Common myeloid progenitor, CD34-positive (primary cell): ENCODE data around the gene DNMT3A.

Experiments used
- CTCF ChIA-PET: fragments of 350-600 bp; sonication (Branson Sonifier 250); formaldehyde crosslinking; loops from one replicate; lab custom pipeline; 2021; ENCODE audit warnings: antibody characterized with exemption; lab: Charles Lee
- POLR2A ChIA-PET: fragments of 350-600 bp; sonication (Branson Sonifier 250); formaldehyde crosslinking; loops from one replicate; lab custom pipeline; 2021; ENCODE audit warnings: antibody characterized with exemption; lab: Charles Lee
- DNase-seq, 3 donors: peaks; one replicate each; pipeline versions ENCODE4 v3.0.0 to v3.0.0-alpha.2; 2013
- H3K27ac ChIP-seq, 2 experiments: 1 replicate in 1 of 2; 2 replicates in 1 of 2; pipeline ENCODE4 v1.7.0; 2013; ENCODE audit warnings: inconsistent platforms in 2 of 2, low read length in 2 of 2, mild to moderate bottlenecking in 2 of 2, low read depth in 1 of 2, moderate library complexity in 1 of 2; ENCODE audit not compliant: severe bottlenecking in 2 of 2, insufficient read depth in 1 of 2, poor library complexity in 1 of 2
- H3K27me3 ChIP-seq, 5 experiments: replicated peaks in 2 of 5; 1 replicate in 3 of 5; 2 replicates in 2 of 5; pipeline versions ENCODE4 v1.6.1 to v1.7.0; 2013; ENCODE audit warnings: low read length in 4 of 5, mild to moderate bottlenecking in 2 of 5, moderate library complexity in 2 of 5, inconsistent platforms in 1 of 5; ENCODE audit not compliant: insufficient read depth in 5 of 5, control insufficient read depth in 4 of 5
- H3K36me3 ChIP-seq, 4 experiments: 1 replicate in 2 of 4; 2 replicates in 2 of 4; pipeline versions ENCODE4 v1.6.1 to v1.7.0; 2013; ENCODE audit warnings: low read length in 3 of 4, control low read depth in 1 of 4, mild to moderate bottlenecking in 1 of 4; ENCODE audit not compliant: control insufficient read depth in 4 of 4, insufficient read depth in 4 of 4
- H3K4me1 ChIP-seq, 4 experiments: 1 replicate in 3 of 4; 2 replicates in 1 of 4; pipeline versions ENCODE4 v1.6.1 to v1.7.1; 2013; ENCODE audit warnings: low read length in 3 of 4, mild to moderate bottlenecking in 3 of 4, control low read depth in 1 of 4, inconsistent platforms in 1 of 4, moderate library complexity in 1 of 4; ENCODE audit not compliant: control insufficient read depth in 4 of 4, insufficient read depth in 4 of 4; ENCODE audit errors: control extremely low read depth in 1 of 4
- H3K4me3 ChIP-seq, 7 experiments: 1 replicate in 4 of 7; 2 replicates in 3 of 7; pipeline versions ENCODE4 v1.5.1 to v1.7.0; 2013; ENCODE audit warnings: mild to moderate bottlenecking in 7 of 7, low read length in 6 of 7, moderate library complexity in 6 of 7, inconsistent platforms in 2 of 7, low read depth in 2 of 7, control low read depth in 1 of 7; ENCODE audit not compliant: insufficient read depth in 4 of 7, control insufficient read depth in 1 of 7; ENCODE audit errors: extremely low read depth in 1 of 7
- H3K9me3 ChIP-seq, 5 experiments: 1 replicate in 4 of 5; 2 replicates in 1 of 5; pipeline versions ENCODE4 v1.6.1 to v1.7.1; 2013; ENCODE audit warnings: low read length in 4 of 5, mild to moderate bottlenecking in 2 of 5, inconsistent platforms in 1 of 5, low read depth in 1 of 5, moderate library complexity in 1 of 5; ENCODE audit not compliant: control insufficient read depth in 4 of 5, insufficient read depth in 2 of 5; ENCODE audit errors: control extremely low read depth in 1 of 5
- WGBS: methylation state at CpG from one replicate; pipeline ENCODE4 v1.1.5; 2013; ENCODE audit not compliant: insufficient coverage; 5-methylcytosine and 5-hydroxymethylcytosine counted together

DNMT3A gene

DNA sequence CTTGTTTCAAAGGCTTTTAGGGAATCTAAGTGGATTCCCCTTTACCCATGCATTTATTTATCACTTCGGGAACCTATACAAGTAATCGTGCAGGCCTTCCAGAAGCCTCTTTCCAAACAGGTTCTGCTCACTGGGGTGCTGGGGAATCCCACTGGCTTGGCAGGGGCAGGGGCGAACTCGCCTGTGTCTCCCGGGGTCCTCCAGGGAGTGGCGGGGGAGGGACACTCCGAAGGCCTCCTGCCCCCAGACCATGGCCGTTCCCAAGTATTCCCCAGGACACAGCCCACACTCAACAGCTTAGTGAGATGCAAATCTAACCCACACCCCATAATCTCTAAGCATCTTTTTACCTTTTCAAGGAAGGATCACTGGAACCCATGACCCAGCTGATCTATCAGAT is 6.5 kb downstream of the DNMT3A start:
- ChIA-PET POLR2A (no interaction called here), CTCF (interaction anchor here (2.0 to 3.5 kb wide), 2 partner anchors 20 to 58 kb away, joined by 4 to 15 read pairs; no protein-coding TSS in a partner anchor)
- H3K4me1 ChIP-seq: peaks cover 0 to 24% (median 22%) of the 10 kb centered on the region in 4 experiments
- H3K27ac ChIP-seq: no peak overlapping the region
- peaks cover 0 to 6% (median 4%) of the 10 kb centered on the region in 4 experiments for H3K36me3 ChIP-seq
- no peak overlapping the region for H3K4me3 ChIP-seq
- no peak for DNase-seq
- WGBS: 94% methylated on average over 8 of the region's 8 CpGs
- H3K9me3 ChIP-seq: no peaks in the 10 kb centered on the region
- no peaks in the 10 kb centered on the region for H3K27me3 ChIP-seq

GRCh38 chr2:25334482-25334881 is 7.2 kb downstream of the DNMT3A start:
- Histone ChIP-seq H3K4me3 (no peak overlapping the region), H3K4me1 (peaks cover 0 to 19% (median 17%) of the 10 kb centered on the region in 4 experiments), H3K27me3 (no peaks in the 10 kb centered on the region), H3K36me3 (peaks cover 0 to 6% (median 4%) of the 10 kb centered on the region in 4 experiments), H3K27ac (no peak overlapping the region), H3K9me3 (no peaks in the 10 kb centered on the region)
- no peak for DNase-seq
- WGBS: 96% methylated on average over 8 of the region's 8 CpGs
- ChIA-PET POLR2A (interaction anchor here (0.6 kb wide), 2 partner anchors 17 to 54 kb away, joined by 3 read pairs; no protein-coding TSS in a partner anchor), CTCF (interaction anchor here (0.7 to 2.0 kb wide), 4 partner anchors 10 to 74 kb away, joined by 3 to 4 read pairs (median 4); no protein-coding TSS in a partner anchor)

- 30% methylated on average over 2 of the region's 4 CpGs for WGBS
- Histone ChIP-seq H3K4me3 (no peak overlapping the region), H3K27ac (no peak overlapping the region), H3K36me3 (peaks cover 0 to 6% (median 3%) of the 10 kb centered on the region in 4 experiments), H3K27me3 (no peaks in the 10 kb centered on the region), H3K9me3 (no peaks in the 10 kb centered on the region), H3K4me1 (peaks cover 0 to 19% (median 13%) of the 10 kb centered on the region in 4 experiments)
- POLR2A ChIA-PET: interaction anchor here (0.6 kb wide), 2 partner anchors 18 to 54 kb away, joined by 3 read pairs; no protein-coding TSS in a partner anchor
- CTCF ChIA-PET: interaction anchor here (0.7 to 2.0 kb wide), 5 partner anchors 9 to 74 kb away, joined by 3 to 6 read pairs (median 4); no protein-coding TSS in a partner anchor
- no peak for DNase-seq
Measured at GRCh38 chr2:25333981-25334380, 7.7 kb downstream of the DNMT3A start.

GRCh38 chr2:25332571-25332970 is 9.2 kb downstream of the DNMT3A start:
- CTCF ChIA-PET: interaction anchor here (1.1 to 1.5 kb wide), 2 partner anchors 24 to 29 kb away, joined by 3 to 6 read pairs; no protein-coding TSS in a partner anchor
- Histone ChIP-seq H3K4me3 (no peak overlapping the region), H3K27ac (no peak overlapping the region), H3K9me3 (no peaks in the 10 kb centered on the region), H3K4me1 (peaks cover 0 to 19% (median 13%) of the 10 kb centered on the region in 4 experiments), H3K36me3 (peaks cover 2 to 5% (median 4%) of the 10 kb centered on the region in 4 experiments), H3K27me3 (no peaks in the 10 kb centered on the region)
- DNase-seq: no peak
- WGBS: 91% methylated on average over 9 of the region's 9 CpGs
- POLR2A ChIA-PET: no interaction called here

GRCh38 chr2:25331686-25332365 is 9.9 kb downstream of the DNMT3A start:
- Histone ChIP-seq H3K27me3 (no peaks in the 10 kb centered on the region), H3K4me3 (no peak overlapping the region), H3K4me1 (peaks cover 0 to 19% (median 11%) of the 10 kb centered on the region in 4 experiments), H3K27ac (no peak overlapping the region), H3K9me3 (peaks cover 0 to 6% (median 5%) of the 10 kb centered on the region in 5 experiments), H3K36me3 (peaks cover 5 to 12% (median 10%) of the 10 kb centered on the region in 4 experiments)
- ChIA-PET POLR2A (no interaction called here), CTCF (interaction anchor here (0.6 to 1.6 kb wide), 3 partner anchors 7 to 53 kb away, joined by 3 to 5 read pairs (median 3); no protein-coding TSS in a partner anchor)
- DNase-seq: no peak
- 94% methylated on average over 20 of the region's 23 CpGs for WGBS

DNA sequence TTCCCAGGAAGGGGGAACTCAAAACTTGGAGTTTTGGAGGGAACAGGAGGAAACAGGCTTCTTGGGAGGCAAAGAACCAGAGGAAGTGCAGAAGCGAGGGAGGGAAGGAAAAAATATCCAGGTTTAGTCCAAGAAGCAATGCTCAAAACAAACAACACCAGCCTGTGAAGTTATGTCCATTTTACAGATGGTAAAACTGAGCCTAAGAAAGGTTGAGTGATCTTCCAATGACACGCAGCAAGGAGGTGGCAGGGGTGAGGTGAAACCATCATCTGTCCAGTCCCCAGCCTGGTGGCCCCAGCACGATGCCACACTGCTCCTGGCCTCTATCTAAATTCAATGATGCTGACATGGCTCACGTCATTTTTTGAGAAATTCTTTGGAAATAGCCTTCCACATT is 10.8 kb downstream of the DNMT3A start:
- Histone ChIP-seq H3K36me3 (peaks cover 7 to 17% (median 16%) of the 10 kb centered on the region in 4 experiments), H3K9me3 (peaks cover 0 to 13% (median 9%) of the 10 kb centered on the region in 5 experiments), H3K4me1 (peaks cover 0 to 15% (median 7%) of the 10 kb centered on the region in 4 experiments), H3K4me3 (no peak overlapping the region), H3K27me3 (no peaks in the 10 kb centered on the region), H3K27ac (no peak overlapping the region)
- CTCF ChIA-PET: interaction anchor here (1.2 to 1.7 kb wide), 4 partner anchors 8 to 22 kb away, joined by 3 to 8 read pairs (median 6); no protein-coding TSS in a partner anchor
- DNase-seq: no peak
- POLR2A ChIA-PET: no interaction called here
- WGBS: 100% methylated on average over 2 of the region's 4 CpGs
